WI38 (cell line): Measurements from ENCODE around the gene WAC.
"Not testable (repeated sequence)": the region's sequence is repeated elsewhere in the genome, so short reads cannot be mapped to it uniquely, and the experiment has no call there.

ENCODE experiments used
- H3K4me3 ChIP-seq: 2 replicates; pipeline ENCODE4 v1.5.1; 2011; ENCODE audit warnings: low read depth, mild to moderate bottlenecking, control low read depth, low read length
- TF ChIP-seq, protein P1 (sequence below): IDR thresholded peaks from 2 replicates; pipeline ENCODE4 v1.5.1; 2012; ENCODE audit warnings: low read depth, mild to moderate bottlenecking, control low read depth, low read length

The WAC gene

GRCh38 chr10:28532337-28533185 is at the start of gene WAC:
Gene WAC, plus strand, starts transcription at chr10:28533118. Its CDS starts 462 bp downstream, at chr10:28533580.
- peak within 1 kb of the TSS; percentile 67 for H3K4me3 ChIP-seq
- TF ChIP-seq, protein P1, sequence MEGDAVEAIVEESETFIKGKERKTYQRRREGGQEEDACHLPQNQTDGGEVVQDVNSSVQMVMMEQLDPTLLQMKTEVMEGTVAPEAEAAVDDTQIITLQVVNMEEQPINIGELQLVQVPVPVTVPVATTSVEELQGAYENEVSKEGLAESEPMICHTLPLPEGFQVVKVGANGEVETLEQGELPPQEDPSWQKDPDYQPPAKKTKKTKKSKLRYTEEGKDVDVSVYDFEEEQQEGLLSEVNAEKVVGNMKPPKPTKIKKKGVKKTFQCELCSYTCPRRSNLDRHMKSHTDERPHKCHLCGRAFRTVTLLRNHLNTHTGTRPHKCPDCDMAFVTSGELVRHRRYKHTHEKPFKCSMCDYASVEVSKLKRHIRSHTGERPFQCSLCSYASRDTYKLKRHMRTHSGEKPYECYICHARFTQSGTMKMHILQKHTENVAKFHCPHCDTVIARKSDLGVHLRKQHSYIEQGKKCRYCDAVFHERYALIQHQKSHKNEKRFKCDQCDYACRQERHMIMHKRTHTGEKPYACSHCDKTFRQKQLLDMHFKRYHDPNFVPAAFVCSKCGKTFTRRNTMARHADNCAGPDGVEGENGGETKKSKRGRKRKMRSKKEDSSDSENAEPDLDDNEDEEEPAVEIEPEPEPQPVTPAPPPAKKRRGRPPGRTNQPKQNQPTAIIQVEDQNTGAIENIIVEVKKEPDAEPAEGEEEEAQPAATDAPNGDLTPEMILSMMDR: no peak

- no peak overlapping the region for H3K4me3 ChIP-seq
- TF ChIP-seq, protein P1: no peak
Measured at GRCh38 chr10:28489206-28489605, 43.7 kb upstream of the WAC start.

DNA sequence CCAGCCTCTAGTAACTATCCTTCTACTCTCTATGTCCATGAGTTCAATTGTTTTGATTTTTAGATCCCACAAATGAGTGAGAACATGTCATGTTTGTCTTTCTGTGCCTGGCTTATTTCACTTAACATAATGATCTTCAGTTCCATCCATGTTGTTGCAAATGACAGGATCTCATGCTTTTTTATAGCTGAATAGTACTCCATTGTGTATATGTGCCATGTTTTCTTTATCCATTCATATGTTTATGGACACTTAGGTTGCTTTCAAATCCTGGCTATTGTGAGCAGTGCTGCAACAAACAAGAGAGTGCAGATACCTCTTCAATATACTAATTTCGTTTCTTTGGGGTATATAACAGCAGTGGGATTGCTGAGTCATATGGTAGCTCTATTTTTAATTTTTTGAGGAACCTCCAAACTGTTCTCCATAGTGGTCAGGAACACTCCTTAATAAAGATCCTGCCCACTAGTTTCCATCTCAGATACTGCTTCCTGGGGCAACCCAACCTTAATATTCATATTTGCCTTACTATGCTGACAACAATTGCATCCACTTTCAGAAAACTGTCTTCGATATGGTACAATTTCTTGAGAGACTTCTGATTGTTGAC is 42.6 kb upstream of the WAC start:
- H3K4me3 ChIP-seq: not testable (repeated sequence)

- TF ChIP-seq, protein P1: no peak
- no peak overlapping the region for H3K4me3 ChIP-seq
Measured at GRCh38 chr10:28492116-28492920, 40.6 kb upstream of the WAC start.

GRCh38 chr10:28494420-28494819 is 38.5 kb upstream of the WAC start:
- TF ChIP-seq, protein P1: no peak
- H3K4me3 ChIP-seq: no peak overlapping the region

DNA sequence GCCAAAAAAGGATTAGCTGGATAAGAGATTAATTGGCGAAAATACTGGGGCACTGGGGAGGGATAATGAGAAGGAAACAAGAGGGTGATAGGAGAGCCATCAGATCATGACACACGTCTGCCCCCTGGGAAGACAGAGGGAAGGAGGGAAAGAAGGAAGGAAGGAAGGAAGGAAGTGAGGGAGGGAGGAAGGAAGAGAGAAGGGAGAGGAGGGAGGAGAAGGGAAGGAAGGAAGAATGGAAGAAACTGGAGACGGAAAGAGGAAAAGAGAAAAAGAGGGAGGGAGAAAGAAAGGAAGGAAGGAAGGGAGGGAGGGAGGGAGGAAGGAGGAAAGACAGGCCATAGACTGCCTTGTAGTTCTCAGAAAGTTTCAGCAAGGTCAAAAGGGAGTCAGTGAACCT is 37.8 kb upstream of the WAC start:
- no peak overlapping the region for H3K4me3 ChIP-seq
- TF ChIP-seq, protein P1: no peak

DNA sequence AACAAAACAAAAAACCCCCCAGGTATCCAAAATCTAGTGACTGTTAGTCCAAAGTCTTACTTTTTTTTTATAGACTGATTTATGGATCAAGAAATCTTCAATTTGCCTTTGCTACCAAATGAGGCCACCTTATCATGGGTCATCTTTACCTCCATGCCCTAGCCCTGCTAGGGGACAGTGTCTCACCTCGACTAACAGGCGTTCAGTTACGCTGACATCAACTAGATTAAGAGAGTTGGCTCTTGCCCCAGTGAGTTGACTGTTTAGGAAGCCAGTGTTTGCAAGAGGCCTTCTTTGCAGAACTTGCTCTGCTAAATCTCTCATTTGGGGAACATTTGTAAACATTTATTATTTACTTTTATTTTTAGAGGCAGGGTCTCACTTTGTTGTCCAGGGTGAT is 36.9 kb upstream of the WAC start:
- H3K4me3 ChIP-seq: no peak overlapping the region
- TF ChIP-seq, protein P1: no peak
